Measurements from ENCODE around the gene TFAP2C. TPM values are rescaled to one million over a fixed set of nuclear protein-coding genes. Genes with fewer than 3 reads are reported as not detected.
"Not testable (repeated sequence)": the region's sequence is repeated elsewhere in the genome, so short reads cannot be mapped to it uniquely, and the experiment has no call there.

TFAP2C gene
- total and polyA plus RNA-seq, 12 donors, result 0.16 to 1.2 (median 0.44) TPM; not detected in 1

GRCh38 chr20:56614196-56614595, 14.9 kb upstream of the TFAP2C start:
- no peaks in the 10 kb centered on the region for H3K27me3 ChIP-seq
- intact Hi-C loops (cut with DNase I), result no loop called here

GRCh38 chr20:56616716-56617115, 12.4 kb upstream of the TFAP2C start:
- H3K27ac ChIP-seq, result no peak overlapping the region
- H3K9me3 ChIP-seq (replicated peaks in 1 of 3), result no peaks in the 10 kb centered on the region
- intact Hi-C loops (cut with DNase I), result no loop called here
- DNase-seq, result peak in 1 of 7 donors; percentile 22
- 49 to 57% (median 51%) methylated on average over 6 of the region's 6 CpGs for WGBS, 4 donors
- H3K36me3 ChIP-seq (replicated peaks in 1 of 2), result no peaks in the 10 kb centered on the region
- H3K4me1 ChIP-seq (replicated peaks in 1 of 2), result no peaks in the 10 kb centered on the region
- TF ChIP-seq CTCF (IDR thresholded peaks at IDR 0.05), result no peak
- no peak for TF ChIP-seq POLR2A (IDR thresholded peaks at IDR 0.05)
- H3K27me3 ChIP-seq, result no peaks in the 10 kb centered on the region
- H3K4me3 ChIP-seq, result no peak overlapping the region

More at GRCh38 chr20:56614196-56614595, 14.9 kb upstream of the TFAP2C start:
- no peak overlapping the region for H3K4me3 ChIP-seq
- H3K4me1 ChIP-seq (replicated peaks in 1 of 2), result no peaks in the 10 kb centered on the region
- H3K27ac ChIP-seq, result no peak overlapping the region
- DNase-seq, result no peak
- no peaks in the 10 kb centered on the region for H3K9me3 ChIP-seq (replicated peaks in 1 of 3)
- TF ChIP-seq POLR2A (IDR thresholded peaks at IDR 0.05) (no peak), CTCF (IDR thresholded peaks at IDR 0.05) (no peak)
- no peaks in the 10 kb centered on the region for H3K36me3 ChIP-seq (replicated peaks in 1 of 2)
- 99 to 100% (median 100%) methylated on average over 2 of the region's 2 CpGs for WGBS, 4 donors

GRCh38 chr20:56617489-56617888, 11.6 kb upstream of the TFAP2C start:
- no peaks in the 10 kb centered on the region for H3K27me3 ChIP-seq
- no peak for DNase-seq
- H3K4me3 ChIP-seq, result no peak overlapping the region
- H3K4me1 ChIP-seq (replicated peaks in 1 of 2), result no peaks in the 10 kb centered on the region
- TF ChIP-seq CTCF (IDR thresholded peaks at IDR 0.05), result no peak
- no peak for TF ChIP-seq POLR2A (IDR thresholded peaks at IDR 0.05)
- H3K9me3 ChIP-seq (replicated peaks in 1 of 3), result no peaks in the 10 kb centered on the region
- intact Hi-C loops (cut with DNase I), result no loop called here
- H3K27ac ChIP-seq, result no peak overlapping the region
- 70 to 92% (median 83%) methylated on average over 4 of the region's 4 CpGs for WGBS, 4 donors
- no peaks in the 10 kb centered on the region for H3K36me3 ChIP-seq (replicated peaks in 1 of 2)

DNA sequence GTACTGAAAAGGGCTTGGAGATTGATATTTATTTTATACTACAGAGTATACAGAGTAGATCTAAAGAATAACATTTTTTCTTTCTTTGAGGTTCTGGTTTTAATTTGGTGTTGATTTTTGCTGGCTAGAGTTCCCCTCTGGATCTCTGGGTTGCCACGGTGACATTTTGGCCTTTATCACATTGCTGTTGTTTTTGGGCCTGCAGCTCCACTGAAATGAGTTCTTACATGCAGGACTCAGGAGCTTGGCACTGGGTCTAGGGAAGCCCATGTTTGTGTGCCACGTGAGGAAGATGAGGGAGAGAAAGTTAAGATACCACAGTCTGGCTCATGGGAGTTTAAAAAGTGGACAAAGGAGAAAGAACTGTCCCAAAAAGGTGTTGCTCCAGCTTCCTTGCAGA, 7.4 kb upstream of the TFAP2C start:
- Histone ChIP-seq H3K36me3 (replicated peaks in 1 of 2) (no peaks in the 10 kb centered on the region), H3K27me3 (peaks cover 27% of the 10 kb centered on the region), H3K27ac (no peak overlapping the region), H3K9me3 (replicated peaks in 1 of 3) (no peaks in the 10 kb centered on the region), H3K4me3 (no peak overlapping the region), H3K4me1 (replicated peaks in 1 of 2) (no peaks in the 10 kb centered on the region)
- intact Hi-C loops (cut with DNase I), result no loop called here
- DNase-seq, result no peak
- TF ChIP-seq CTCF (IDR thresholded peaks at IDR 0.05), result no peak
- no peak for TF ChIP-seq POLR2A (IDR thresholded peaks at IDR 0.05)
- 50 to 80% (median 59%) methylated on average over 2 of the region's 2 CpGs for WGBS, 4 donors

DNA sequence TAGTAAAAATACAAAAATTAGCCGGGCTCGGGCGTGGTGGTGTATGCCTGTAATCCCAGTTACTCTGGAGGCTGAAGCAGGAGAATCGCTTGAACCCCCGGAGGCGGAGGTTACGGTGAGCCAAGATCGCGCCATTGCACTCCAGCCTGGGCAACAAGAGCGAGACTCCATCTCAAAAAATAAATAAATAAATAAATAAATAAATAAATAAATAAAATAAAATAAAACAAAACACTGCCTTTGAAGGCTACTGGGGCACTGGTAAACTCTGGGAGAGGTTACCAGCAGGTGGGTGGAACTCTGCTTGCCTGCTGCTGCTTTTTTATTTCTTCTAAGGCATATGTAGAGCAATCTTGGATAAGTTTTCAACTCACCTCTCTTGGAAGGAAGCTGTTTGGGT, 5.2 kb upstream of the TFAP2C start:
- H3K4me3 ChIP-seq; intact Hi-C loops (cut with DNase I); H3K36me3 ChIP-seq (replicated peaks in 1 of 2); DNase-seq; H3K9me3 ChIP-seq (replicated peaks in 1 of 3); H3K27ac ChIP-seq: not testable (repeated sequence)
- 88 to 91% (median 89%) methylated on average over 10 of the region's 10 CpGs for WGBS, 4 donors
- H3K4me1 ChIP-seq (replicated peaks in 1 of 2), result peaks cover 10% of the 10 kb centered on the region in 2 donors
- H3K27me3 ChIP-seq, result peaks cover 47% of the 10 kb centered on the region
